Common myeloid progenitor, CD34-positive (primary cell): Measurements from ENCODE around the gene PTRH1.
A peak's percentile ranks its signal among the peaks of the same experiment; 100 is the strongest.

ENCODE experiments used
- CTCF ChIA-PET: fragments of 350-600 bp; sonication (Branson Sonifier 250); formaldehyde crosslinking; loops from one replicate; lab custom pipeline; 2021; ENCODE audit warnings: antibody characterized with exemption; lab: Charles Lee
- POLR2A ChIA-PET: fragments of 350-600 bp; sonication (Branson Sonifier 250); formaldehyde crosslinking; loops from one replicate; lab custom pipeline; 2021; ENCODE audit warnings: antibody characterized with exemption; lab: Charles Lee
- DNase-seq, 3 donors: peaks; one replicate each; pipeline versions ENCODE4 v3.0.0 to v3.0.0-alpha.2; 2013
- H3K27ac ChIP-seq, 2 experiments: 1 replicate in 1 of 2; 2 replicates in 1 of 2; pipeline ENCODE4 v1.7.0; 2013; ENCODE audit warnings: inconsistent platforms in 2 of 2, low read length in 2 of 2, mild to moderate bottlenecking in 2 of 2, low read depth in 1 of 2, moderate library complexity in 1 of 2; ENCODE audit not compliant: severe bottlenecking in 2 of 2, insufficient read depth in 1 of 2, poor library complexity in 1 of 2
- H3K27me3 ChIP-seq, 5 experiments: replicated peaks in 2 of 5; 1 replicate in 3 of 5; 2 replicates in 2 of 5; pipeline versions ENCODE4 v1.6.1 to v1.7.0; 2013; ENCODE audit warnings: low read length in 4 of 5, mild to moderate bottlenecking in 2 of 5, moderate library complexity in 2 of 5, inconsistent platforms in 1 of 5; ENCODE audit not compliant: insufficient read depth in 5 of 5, control insufficient read depth in 4 of 5
- H3K36me3 ChIP-seq, 4 experiments: 1 replicate in 2 of 4; 2 replicates in 2 of 4; pipeline versions ENCODE4 v1.6.1 to v1.7.0; 2013; ENCODE audit warnings: low read length in 3 of 4, control low read depth in 1 of 4, mild to moderate bottlenecking in 1 of 4; ENCODE audit not compliant: control insufficient read depth in 4 of 4, insufficient read depth in 4 of 4
- H3K4me1 ChIP-seq, 4 experiments: 1 replicate in 3 of 4; 2 replicates in 1 of 4; pipeline versions ENCODE4 v1.6.1 to v1.7.1; 2013; ENCODE audit warnings: low read length in 3 of 4, mild to moderate bottlenecking in 3 of 4, control low read depth in 1 of 4, inconsistent platforms in 1 of 4, moderate library complexity in 1 of 4; ENCODE audit not compliant: control insufficient read depth in 4 of 4, insufficient read depth in 4 of 4; ENCODE audit errors: control extremely low read depth in 1 of 4
- H3K4me3 ChIP-seq, 7 experiments: 1 replicate in 4 of 7; 2 replicates in 3 of 7; pipeline versions ENCODE4 v1.5.1 to v1.7.0; 2013; ENCODE audit warnings: mild to moderate bottlenecking in 7 of 7, low read length in 6 of 7, moderate library complexity in 6 of 7, inconsistent platforms in 2 of 7, low read depth in 2 of 7, control low read depth in 1 of 7; ENCODE audit not compliant: insufficient read depth in 4 of 7, control insufficient read depth in 1 of 7; ENCODE audit errors: extremely low read depth in 1 of 7
- H3K9me3 ChIP-seq, 5 experiments: 1 replicate in 4 of 5; 2 replicates in 1 of 5; pipeline versions ENCODE4 v1.6.1 to v1.7.1; 2013; ENCODE audit warnings: low read length in 4 of 5, mild to moderate bottlenecking in 2 of 5, inconsistent platforms in 1 of 5, low read depth in 1 of 5, moderate library complexity in 1 of 5; ENCODE audit not compliant: control insufficient read depth in 4 of 5, insufficient read depth in 2 of 5; ENCODE audit errors: control extremely low read depth in 1 of 5
- WGBS: methylation state at CpG from one replicate; pipeline ENCODE4 v1.1.5; 2013; ENCODE audit not compliant: insufficient coverage; 5-methylcytosine and 5-hydroxymethylcytosine counted together

PTRH1 gene

DNA sequence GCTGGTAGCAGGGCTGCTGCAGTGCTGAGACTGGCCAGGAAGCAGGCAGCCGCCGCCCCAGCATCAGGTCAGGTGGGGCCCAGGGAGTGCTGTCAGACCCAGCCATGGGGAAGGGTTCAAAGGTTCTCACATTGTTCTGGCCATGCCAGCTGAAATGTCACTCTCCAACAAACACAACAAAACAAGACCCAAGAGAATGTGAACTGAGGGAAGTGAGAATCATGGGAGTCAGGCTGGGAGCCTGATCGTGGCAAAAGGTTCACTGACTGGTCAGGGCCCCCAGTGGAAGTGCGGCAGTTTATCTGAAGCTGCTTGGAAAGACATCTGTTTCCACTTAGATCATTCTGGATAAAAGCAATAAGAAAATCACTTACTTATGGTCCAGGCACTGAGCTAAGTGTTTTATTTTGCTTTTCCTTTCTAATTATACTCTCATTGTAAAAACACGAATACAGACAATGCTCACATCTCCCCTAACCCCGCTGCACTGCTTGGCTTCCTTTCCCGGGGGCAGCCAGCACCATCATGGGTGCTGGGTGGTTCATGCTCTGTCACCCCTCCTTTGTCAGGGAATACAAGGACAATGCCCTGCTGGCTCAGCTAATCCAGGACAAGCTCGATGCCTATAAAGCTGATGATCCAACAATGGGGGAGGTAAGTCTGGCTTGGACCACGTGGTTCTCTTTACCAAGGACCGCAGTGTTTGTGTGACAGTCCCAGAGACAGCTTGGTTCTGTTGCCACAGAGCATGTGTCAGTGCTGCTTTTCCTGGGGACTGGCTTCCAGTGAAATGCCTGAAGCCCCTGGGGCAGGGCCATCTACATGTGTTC is 50.6 kb downstream of the PTRH1 start:
- H3K4me1 ChIP-seq, result no peaks in the 10 kb centered on the region
- 61% methylated on average over 7 of the region's 10 CpGs for WGBS
- peak; percentile 7 to 66 (median 25) for DNase-seq
- ChIA-PET POLR2A (no interaction called here), CTCF (interaction anchor here (0.7 to 2.3 kb wide), 2 partner anchors 16 to 43 kb away, joined by 3 to 8 read pairs; no protein-coding TSS in a partner anchor)
- H3K4me3 ChIP-seq, result no peak overlapping the region
- peaks cover 0 to 10% (median 3%) of the 10 kb centered on the region in 4 experiments for H3K36me3 ChIP-seq
- no peaks in the 10 kb centered on the region for H3K9me3 ChIP-seq
- H3K27ac ChIP-seq, result no peak overlapping the region
- no peaks in the 10 kb centered on the region for H3K27me3 ChIP-seq

DNA sequence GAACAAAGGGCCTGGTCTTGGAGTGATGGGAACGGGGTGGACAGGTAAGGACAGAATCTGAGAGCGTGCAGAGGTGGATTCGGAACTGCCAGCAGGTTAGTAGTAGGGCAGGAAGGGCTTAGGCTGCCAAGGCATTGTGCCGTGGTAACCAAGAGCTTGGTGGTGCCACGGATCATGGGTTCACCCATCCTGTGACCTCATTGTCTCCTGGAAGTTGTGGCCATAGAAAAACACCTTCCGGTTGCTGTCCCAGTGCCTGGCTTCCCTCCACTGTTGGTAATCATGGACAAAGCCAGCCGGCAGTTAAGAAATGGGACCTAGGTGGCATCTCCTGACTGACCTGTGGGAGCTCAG is 51.2 kb downstream of the PTRH1 start:
- Histone ChIP-seq H3K27me3 (no peaks in the 10 kb centered on the region), H3K9me3 (no peaks in the 10 kb centered on the region), H3K36me3 (peaks cover 0 to 10% (median 3%) of the 10 kb centered on the region in 4 experiments), H3K27ac (no peak overlapping the region), H3K4me1 (no peaks in the 10 kb centered on the region), H3K4me3 (no peak overlapping the region)
- ChIA-PET POLR2A (no interaction called here), CTCF (interaction anchor here (0.7 to 2.3 kb wide), 2 partner anchors 16 to 42 kb away, joined by 3 to 8 read pairs; no protein-coding TSS in a partner anchor)
- DNase-seq, result no peak
- WGBS, result 97% methylated on average over 7 of the region's 7 CpGs
